Panc1 (cell line): ENCODE results near the gene CYB5B. TPM values are rescaled to one million over a fixed set of nuclear protein-coding genes. Genes with fewer than 3 reads are reported as not detected.

ENCODE experiments used
- ATAC-seq: fragments of 200-7000 bp; cut with Tn5 transposase; 2 replicates; pipeline ENCODE4 v1.9.1; 2020; ENCODE audit warnings: mild to moderate bottlenecking, moderate library complexity
- BruUV-seq: library from RNA; stranded (reverse); fragments of 400-500 nt; replicated peaks from 2 replicates; lab custom pipeline; 2021; lab: Mats Ljungman, UMichigan
- CTCF ChIA-PET: fragments of 300-600 bp; sonication (Branson Sonifier 250); formaldehyde crosslinking; loops from one replicate; lab custom pipeline; 2022; ENCODE audit warnings: antibody characterized with exemption; lab: Charles Lee
- POLR2A ChIA-PET: fragments of 300-600 bp; sonication (Branson Sonifier 250); formaldehyde crosslinking; loops from one replicate; lab custom pipeline; 2022; ENCODE audit warnings: antibody characterized with exemption; lab: Charles Lee
- DNase-seq: peaks from one replicate; pipeline ENCODE4 v3.0.0-alpha.2; 2010; ENCODE audit warnings: low read depth, low spot score
- H3K27ac ChIP-seq: 2 replicates; pipeline ENCODE4 v1.5.1; 2011; ENCODE audit warnings: mild to moderate bottlenecking, low read length, inconsistent platforms
- H3K27me3 ChIP-seq: fragments of 200-500 bp; sonication (Bioruptor generic); 2 replicates; pipeline ENCODE4 v1.6.0; 2014; ENCODE audit warnings: low read length, inconsistent platforms; ENCODE audit not compliant: control insufficient read depth, insufficient read depth
- H3K36me3 ChIP-seq: fragments of 200-500 bp; sonication (Bioruptor generic); 2 replicates; pipeline ENCODE4 v1.5.1; 2014; ENCODE audit warnings: inconsistent platforms, mild to moderate bottlenecking, low read length, moderate library complexity; ENCODE audit not compliant: control insufficient read depth, insufficient read depth
- H3K4me1 ChIP-seq: 2 replicates; pipeline ENCODE4 v1.5.1; 2011; ENCODE audit warnings: inconsistent platforms, mild to moderate bottlenecking, low read length, moderate library complexity; ENCODE audit not compliant: control insufficient read depth, insufficient read depth
- H3K4me3 ChIP-seq, 2 experiments: 2 replicates each; pipeline ENCODE4 v1.5.1; 2011 to 2012; ENCODE audit warnings: low read depth in 2 of 2, low read length in 2 of 2, mild to moderate bottlenecking in 2 of 2, inconsistent platforms in 1 of 2, moderate library complexity in 1 of 2
- H3K9me3 ChIP-seq: fragments of 200-500 bp; sonication (Bioruptor generic); 2 replicates; pipeline ENCODE4 v1.5.1; 2014; ENCODE audit warnings: low read depth, mild to moderate bottlenecking, inconsistent platforms, low read length, moderate library complexity; ENCODE audit not compliant: control insufficient read depth, insufficient read depth
- CTCF ChIP-seq: fragments of 450-650 bp; IDR thresholded peaks from 2 replicates; pipeline ENCODE4 v1.5.1; 2017; ENCODE audit warnings: mild to moderate bottlenecking
- POLR2AphosphoS5 ChIP-seq: IDR thresholded peaks from 2 replicates; pipeline ENCODE4 v1.6.1; 2012; ENCODE audit warnings: mild to moderate bottlenecking, low read depth, low read length, moderate library complexity
- REST ChIP-seq, 2 experiments: IDR thresholded peaks; 2 replicates each; pipeline ENCODE4 v1.6.1; 2011 to 2012; ENCODE audit warnings: low read depth in 2 of 2, control low read depth in 1 of 2, low read length in 1 of 2, mild to moderate bottlenecking in 1 of 2, moderate library complexity in 1 of 2; ENCODE audit not compliant: insufficient read depth in 1 of 2
- SIN3A ChIP-seq: IDR thresholded peaks from 2 replicates; pipeline ENCODE4 v1.6.1; 2012; ENCODE audit warnings: low read depth, mild to moderate bottlenecking, low read length, moderate library complexity, borderline replicate concordance; ENCODE audit not compliant: insufficient read depth
- TCF7L2 ChIP-seq: IDR thresholded peaks from 2 replicates; pipeline ENCODE4 v1.6.1; 2011; ENCODE audit warnings: mild to moderate bottlenecking, low read depth, low read length, inconsistent platforms
- in situ Hi-C: cut with HindIII; loops from 2 replicates; pipeline ENCODE4 v1.10.0; 2016; ENCODE audit warnings: low sequenced_read_pairs, low pct_unique_long_range_greater_than_20kb
- intact Hi-C: fragments of 100-400 bp; cut with micrococcal nuclease; formaldehyde crosslinking; loops from one replicate; pipeline ENCODE4 v1.10.0; 2022; ENCODE audit not compliant: unreplicated experiment
- total RNA-seq: library from RNA; stranded (reverse); gene quantifications from one replicate; pipeline ENCODE4 v1.2.1, GENCODE V29; 2021; ENCODE audit not compliant: unreplicated experiment

CYB5B gene
- total RNA-seq, 1 experiment from 2014 or later: 326 TPM

GRCh38 chr16:69434066-69434465 lies 9.6 kb downstream of the CYB5B start:
- intact Hi-C loops: no loop called here
- Histone ChIP-seq H3K27ac (peak overlapping the region; percentile 42), H3K4me3 (no peak overlapping the region), H3K9me3 (no peaks in the 10 kb centered on the region), H3K36me3 (peaks cover 20% of the 10 kb centered on the region; the same call in 1 of the 2 replicates), H3K4me1 (peaks cover 30% of the 10 kb centered on the region), H3K27me3 (no peaks in the 10 kb centered on the region)
- ChIA-PET POLR2A (no interaction called here), CTCF (no interaction called here)
- in situ Hi-C loops: no loop called here
- no TSS peak for BruUV-seq
- TF ChIP-seq POLR2AphosphoS5: no peak
- TF ChIP-seq CTCF: no peak
- no peak for TF ChIP-seq SIN3A
- no peak for TF ChIP-seq TCF7L2
- TF ChIP-seq REST (IDR thresholded peaks at IDR 0.05; ENCODE audit: insufficient read depth in 1 of 2, low read depth in 2 of 2, low read length in 1 of 2): no peak
- ATAC-seq (no peak), DNase-seq (no peak)

- Histone ChIP-seq H3K4me3 (no peak overlapping the region), H3K27ac (peak overlapping the region; percentile 52), H3K36me3 (peaks cover 20% of the 10 kb centered on the region; the same call in 1 of the 2 replicates), H3K4me1 (peaks cover 32% of the 10 kb centered on the region), H3K27me3 (no peaks in the 10 kb centered on the region), H3K9me3 (no peaks in the 10 kb centered on the region)
- in situ Hi-C loops: no loop called here
- no TSS peak for BruUV-seq
- TF ChIP-seq REST (IDR thresholded peaks at IDR 0.05; ENCODE audit: insufficient read depth in 1 of 2, low read depth in 2 of 2, low read length in 1 of 2) (no peak), SIN3A (no peak), TCF7L2 (no peak), POLR2AphosphoS5 (no peak), CTCF (no peak)
- CTCF ChIA-PET: no interaction called here
- intact Hi-C loops: no loop called here
- no peak for DNase-seq
- ATAC-seq: peak; percentile 39; the same call in 1 of the 2 replicates
- POLR2A ChIA-PET: no interaction called here
Measured at GRCh38 chr16:69435977-69436820, 11.8 kb downstream of the CYB5B start.
